ENCODE measurements around the gene NDUFV3.

Gene NDUFV3

DNA sequence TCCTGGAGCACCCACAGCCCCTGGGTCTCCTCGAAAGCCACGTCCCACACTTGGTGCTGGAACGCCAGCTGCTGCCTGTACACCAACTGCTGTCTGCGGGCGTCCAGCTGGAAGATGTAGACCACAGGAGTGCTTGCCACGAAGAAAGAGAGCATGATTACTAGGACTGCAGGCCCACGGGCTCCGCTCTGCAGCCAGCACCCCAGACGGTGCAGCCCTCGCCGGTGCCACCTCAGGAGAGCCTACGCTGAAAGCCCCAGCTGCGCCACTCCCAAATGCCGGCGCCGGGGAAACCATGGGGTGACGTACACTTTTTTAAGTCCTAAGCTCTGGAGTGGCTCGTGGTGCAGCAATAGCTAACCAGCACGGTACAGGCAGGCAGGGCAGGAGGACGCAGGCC, 39.5 kb upstream of the NDUFV3 start:
- Histone ChIP-seq H3K27ac (no peak overlapping the region), H3K4me3 (no peak overlapping the region)
- TF ChIP-seq, protein P1, sequence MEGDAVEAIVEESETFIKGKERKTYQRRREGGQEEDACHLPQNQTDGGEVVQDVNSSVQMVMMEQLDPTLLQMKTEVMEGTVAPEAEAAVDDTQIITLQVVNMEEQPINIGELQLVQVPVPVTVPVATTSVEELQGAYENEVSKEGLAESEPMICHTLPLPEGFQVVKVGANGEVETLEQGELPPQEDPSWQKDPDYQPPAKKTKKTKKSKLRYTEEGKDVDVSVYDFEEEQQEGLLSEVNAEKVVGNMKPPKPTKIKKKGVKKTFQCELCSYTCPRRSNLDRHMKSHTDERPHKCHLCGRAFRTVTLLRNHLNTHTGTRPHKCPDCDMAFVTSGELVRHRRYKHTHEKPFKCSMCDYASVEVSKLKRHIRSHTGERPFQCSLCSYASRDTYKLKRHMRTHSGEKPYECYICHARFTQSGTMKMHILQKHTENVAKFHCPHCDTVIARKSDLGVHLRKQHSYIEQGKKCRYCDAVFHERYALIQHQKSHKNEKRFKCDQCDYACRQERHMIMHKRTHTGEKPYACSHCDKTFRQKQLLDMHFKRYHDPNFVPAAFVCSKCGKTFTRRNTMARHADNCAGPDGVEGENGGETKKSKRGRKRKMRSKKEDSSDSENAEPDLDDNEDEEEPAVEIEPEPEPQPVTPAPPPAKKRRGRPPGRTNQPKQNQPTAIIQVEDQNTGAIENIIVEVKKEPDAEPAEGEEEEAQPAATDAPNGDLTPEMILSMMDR (IDR thresholded peaks at IDR 0.05): no peak
- no peak for DNase-seq (ENCODE audit: low spot score)

DNA sequence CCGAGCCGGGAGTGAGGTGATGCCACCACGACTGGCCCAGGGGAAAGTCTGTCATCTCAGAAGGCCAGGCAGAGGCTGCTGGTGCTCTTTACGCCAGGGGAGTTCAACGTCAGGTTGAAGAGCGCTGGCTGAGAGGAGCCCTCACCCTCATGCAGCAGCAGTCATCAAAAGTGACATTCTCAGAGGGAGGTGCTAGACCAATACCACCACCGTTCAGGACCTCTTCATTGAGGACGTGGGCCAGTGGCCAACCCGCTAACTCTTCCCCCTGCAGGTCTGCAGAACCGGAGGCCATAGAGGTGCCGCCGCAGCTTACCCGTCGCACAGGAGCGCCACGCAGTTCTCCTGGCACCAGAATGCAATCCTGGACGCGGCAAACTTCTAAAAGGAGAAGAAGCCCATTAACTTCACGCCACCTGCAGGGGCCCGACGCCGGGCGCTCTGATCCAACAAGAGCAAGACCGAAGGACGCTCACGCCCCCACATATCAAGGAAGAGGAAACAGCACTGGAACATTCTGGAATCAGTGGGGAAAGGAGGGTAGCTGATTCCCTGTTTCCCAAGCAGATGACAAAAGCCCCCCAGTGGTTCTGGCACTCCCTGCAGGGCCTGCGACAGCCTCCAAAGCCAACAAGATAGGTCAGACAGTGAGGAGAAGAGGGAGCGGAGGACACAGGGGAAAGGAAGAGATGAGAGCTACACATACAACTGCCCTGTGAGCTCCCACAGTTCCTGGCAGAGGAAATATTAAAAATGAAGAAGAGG, 38.7 kb upstream of the NDUFV3 start:
- DNase-seq (ENCODE audit: low spot score): no peak
- Histone ChIP-seq H3K27ac (no peak overlapping the region), H3K4me3 (no peak overlapping the region)
- TF ChIP-seq, protein P1 (IDR thresholded peaks at IDR 0.05): no peak

DNA sequence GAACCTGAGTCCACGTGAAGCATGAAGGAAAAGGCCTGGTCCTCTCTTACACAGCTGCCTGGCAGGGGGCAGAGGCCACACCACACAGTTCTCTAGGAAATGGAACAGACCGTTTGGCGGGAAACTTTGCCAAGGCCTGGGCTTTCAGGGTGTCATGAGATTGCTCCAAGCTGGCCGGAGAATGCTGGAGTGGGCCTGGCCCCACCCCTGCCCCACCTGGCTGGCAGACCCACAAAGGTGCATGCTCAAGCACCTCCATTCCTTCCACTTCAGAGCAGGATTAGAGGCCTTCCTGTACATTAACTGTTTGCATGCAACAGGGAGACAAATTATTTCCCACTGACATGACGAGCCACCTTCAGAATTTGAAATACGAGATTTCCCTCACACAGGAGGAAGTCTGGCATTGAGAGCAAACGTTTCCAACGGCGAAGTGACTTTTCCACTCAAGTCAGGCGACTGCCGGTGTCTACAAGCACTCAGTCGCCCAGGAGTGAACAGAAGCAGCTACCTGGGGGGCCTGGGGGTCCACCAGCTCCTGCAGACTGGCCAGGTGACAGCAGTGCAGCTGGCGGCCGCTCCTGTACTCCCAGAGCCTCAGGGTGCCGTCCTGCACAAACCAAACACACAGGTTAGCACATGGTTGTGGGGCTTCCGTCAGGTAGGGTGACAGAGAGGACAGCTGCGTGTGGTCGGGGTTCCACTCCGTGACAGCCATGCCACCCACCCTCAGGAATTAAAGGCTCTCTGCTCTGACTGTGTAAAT, 37.8 kb upstream of the NDUFV3 start:
- DNase-seq (ENCODE audit: low spot score): no peak
- Histone ChIP-seq H3K27ac (no peak overlapping the region), H3K4me3 (no peak overlapping the region)
- TF ChIP-seq, protein P1 (IDR thresholded peaks at IDR 0.05): no peak

DNA sequence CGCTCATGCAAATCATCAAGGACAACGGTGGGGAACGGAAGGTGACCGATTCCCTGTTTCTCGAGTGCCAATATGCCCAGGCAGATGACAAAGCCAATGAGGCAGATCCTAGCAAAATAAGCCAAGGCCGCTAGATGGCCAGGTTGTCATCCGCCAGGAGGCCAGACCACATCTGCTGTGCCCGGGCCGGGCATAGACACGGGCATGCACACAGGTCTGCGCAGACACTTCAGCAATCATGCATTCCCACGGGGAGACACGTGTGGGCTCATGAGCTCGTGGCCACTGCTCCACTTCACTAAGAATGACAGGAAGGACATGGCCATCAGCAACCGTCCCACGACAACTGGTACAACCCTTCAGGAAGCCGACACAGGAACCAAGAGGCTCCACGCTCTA, 37.2 kb upstream of the NDUFV3 start:
- no peak overlapping the region for H3K27ac ChIP-seq
- DNase-seq (ENCODE audit: low spot score): no peak
- TF ChIP-seq, protein P1 (IDR thresholded peaks at IDR 0.05): no peak
- H3K4me3 ChIP-seq: no peak overlapping the region

DNA sequence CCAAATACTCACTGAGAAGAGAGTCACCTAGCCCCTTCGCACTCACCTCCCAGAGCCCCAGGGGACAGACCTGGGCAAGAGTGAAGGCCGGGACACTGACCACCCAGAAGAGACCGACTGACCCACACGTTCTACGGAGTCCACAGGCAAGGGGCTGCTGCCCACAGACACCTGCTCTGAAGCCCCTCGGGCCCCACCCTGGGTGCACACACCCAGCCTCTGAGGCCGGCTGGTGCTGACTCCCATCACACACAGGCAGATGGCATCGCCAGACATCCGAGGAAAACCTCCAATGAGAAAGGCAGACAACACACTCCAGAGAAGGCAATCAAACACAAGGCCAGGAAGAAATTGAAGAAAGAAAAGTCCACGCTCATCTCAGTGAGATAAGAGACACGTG, 35.9 kb upstream of the NDUFV3 start:
- Histone ChIP-seq H3K27ac (no peak overlapping the region), H3K4me3 (no peak overlapping the region)
- no peak for DNase-seq (ENCODE audit: low spot score)
- TF ChIP-seq, protein P1 (IDR thresholded peaks at IDR 0.05): no peak

DNA sequence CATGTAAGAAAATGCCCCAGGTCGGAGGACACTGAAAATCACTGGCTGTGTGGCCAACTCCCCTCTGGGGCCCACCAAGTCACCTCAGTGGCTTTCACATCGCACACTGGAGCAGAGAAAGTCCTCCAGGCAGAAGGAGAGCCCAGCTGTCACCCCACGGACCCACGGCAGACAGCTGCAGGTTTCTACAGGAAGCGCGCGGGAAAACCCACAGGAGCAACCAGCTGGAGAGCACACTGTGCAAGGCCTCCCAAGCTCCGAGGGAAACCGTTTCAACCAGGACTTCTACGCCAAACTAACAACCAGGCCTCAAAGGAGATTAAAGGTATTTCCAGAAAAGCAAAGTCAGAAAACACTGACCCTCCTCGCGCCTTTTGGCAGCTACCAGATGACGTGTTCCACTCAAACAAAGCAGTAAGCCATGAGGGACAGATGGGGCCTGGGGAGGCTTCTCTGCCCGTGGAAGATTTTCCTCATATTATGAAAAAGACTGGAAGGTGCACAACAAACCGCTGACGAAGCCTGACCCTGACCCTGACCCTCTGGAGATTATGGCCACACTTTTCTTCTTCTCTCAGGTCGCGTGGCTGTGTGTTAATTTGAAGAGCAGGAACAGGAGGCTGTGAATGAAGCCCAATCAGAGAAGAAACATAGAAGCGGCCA, 34.8 kb upstream of the NDUFV3 start:
- H3K27ac ChIP-seq: no peak overlapping the region
- DNase-seq (ENCODE audit: low spot score): no peak
- H3K4me3 ChIP-seq: no peak overlapping the region
- TF ChIP-seq, protein P1 (IDR thresholded peaks at IDR 0.05): no peak
